ENCODE data around the gene NFATC3.

DNA sequence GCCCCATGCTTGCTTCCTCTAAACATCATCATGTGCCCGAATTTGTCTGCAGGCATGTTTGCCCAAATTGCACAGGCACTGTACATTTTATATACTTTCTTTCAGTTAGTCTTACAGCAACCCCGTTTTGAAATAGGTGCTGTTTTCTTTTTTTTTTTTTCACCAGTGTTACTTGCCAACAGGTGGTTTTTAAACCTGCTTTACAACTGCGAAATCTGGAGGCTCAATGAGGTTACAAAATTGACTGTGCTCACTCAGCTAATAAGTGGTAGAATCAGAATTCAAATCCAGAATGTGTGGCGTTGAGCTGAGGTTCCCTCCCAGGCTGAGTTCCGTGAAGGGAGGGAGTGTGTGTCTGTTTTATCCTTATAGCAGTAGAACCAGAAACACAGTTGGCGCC, 165.8 kb downstream of the NFATC3 start:
- no peak for TF ChIP-seq EZH2 (IDR thresholded peaks at IDR 0.05; ENCODE audit: low read length, unreplicated experiment)
- TF ChIP-seq, protein P1, sequence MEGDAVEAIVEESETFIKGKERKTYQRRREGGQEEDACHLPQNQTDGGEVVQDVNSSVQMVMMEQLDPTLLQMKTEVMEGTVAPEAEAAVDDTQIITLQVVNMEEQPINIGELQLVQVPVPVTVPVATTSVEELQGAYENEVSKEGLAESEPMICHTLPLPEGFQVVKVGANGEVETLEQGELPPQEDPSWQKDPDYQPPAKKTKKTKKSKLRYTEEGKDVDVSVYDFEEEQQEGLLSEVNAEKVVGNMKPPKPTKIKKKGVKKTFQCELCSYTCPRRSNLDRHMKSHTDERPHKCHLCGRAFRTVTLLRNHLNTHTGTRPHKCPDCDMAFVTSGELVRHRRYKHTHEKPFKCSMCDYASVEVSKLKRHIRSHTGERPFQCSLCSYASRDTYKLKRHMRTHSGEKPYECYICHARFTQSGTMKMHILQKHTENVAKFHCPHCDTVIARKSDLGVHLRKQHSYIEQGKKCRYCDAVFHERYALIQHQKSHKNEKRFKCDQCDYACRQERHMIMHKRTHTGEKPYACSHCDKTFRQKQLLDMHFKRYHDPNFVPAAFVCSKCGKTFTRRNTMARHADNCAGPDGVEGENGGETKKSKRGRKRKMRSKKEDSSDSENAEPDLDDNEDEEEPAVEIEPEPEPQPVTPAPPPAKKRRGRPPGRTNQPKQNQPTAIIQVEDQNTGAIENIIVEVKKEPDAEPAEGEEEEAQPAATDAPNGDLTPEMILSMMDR (conservative IDR thresholded peaks at IDR 0.05; ENCODE audit: low read depth, low read length), result no peak

All from PC-3 (cell line).